GM21381 (cell line): ENCODE results near the gene SMC4.
"Not testable (repeated sequence)": the region's sequence is repeated elsewhere in the genome, so short reads cannot be mapped to it uniquely, and the experiment has no call there.

Source experiments
- ATAC-seq: cut with Tn5 transposase; IDR thresholded peaks from one replicate; pipeline ENCODE4 v1.9.1; 2021; ENCODE audit warnings: mild to moderate bottlenecking, moderate library complexity; ENCODE audit not compliant: unreplicated experiment

Gene SMC4

GRCh38 chr3:160399125-160400029, at the start of gene SMC4, which contains the start of gene IFT80:
TSS of gene SMC4 (plus strand) at chr3:160399650. CDS start at chr3:160400827, 1,177 bp downstream.
TSS of gene IFT80 (minus strand) at chr3:160399225. CDS start at chr3:160384600, 14,625 bp downstream.
- ATAC-seq = peak; percentile 91

- ATAC-seq = no peak
Measured at GRCh38 chr3:160355826-160356225, 43.6 kb upstream of the SMC4 start.

- not testable (repeated sequence) for ATAC-seq
Measured at GRCh38 chr3:160362896-160363295, 36.6 kb upstream of the SMC4 start.

GRCh38 chr3:160365869-160366522, 33.5 kb upstream of the SMC4 start:
- no peak for ATAC-seq

- ATAC-seq = peak; percentile 77
Measured at GRCh38 chr3:160368804-160369203, 30.6 kb upstream of the SMC4 start.

- no peak for ATAC-seq
Measured at GRCh38 chr3:160369784-160370183, 29.7 kb upstream of the SMC4 start.

GRCh38 chr3:160370987-160371857, 28.2 kb upstream of the SMC4 start:
- no peak for ATAC-seq

GRCh38 chr3:160372780-160373179, 26.7 kb upstream of the SMC4 start:
- ATAC-seq = no peak

- no peak for ATAC-seq
Measured at GRCh38 chr3:160373655-160374054, 25.8 kb upstream of the SMC4 start.

GRCh38 chr3:160374472-160374871, 25.0 kb upstream of the SMC4 start:
- ATAC-seq = no peak

GRCh38 chr3:160374925-160375324, 24.5 kb upstream of the SMC4 start:
- ATAC-seq = no peak

GRCh38 chr3:160376681-160377080, 22.8 kb upstream of the SMC4 start:
- no peak for ATAC-seq

- no peak for ATAC-seq
Measured at GRCh38 chr3:160378331-160379109, 20.9 kb upstream of the SMC4 start.

- ATAC-seq = no peak
Measured at GRCh38 chr3:160379628-160380214, 19.7 kb upstream of the SMC4 start.

GRCh38 chr3:160381470-160381869, 18.0 kb upstream of the SMC4 start:
- no peak for ATAC-seq

- ATAC-seq = no peak
Measured at GRCh38 chr3:160384639-160385318, 14.7 kb upstream of the SMC4 start.

GRCh38 chr3:160390565-160391138, 8.8 kb upstream of the SMC4 start:
- no peak for ATAC-seq

GRCh38 chr3:160392798-160393197, 6.7 kb upstream of the SMC4 start:
- ATAC-seq = no peak
